Neural progenitor cell (in vitro differentiated cells): ENCODE measurements around the gene PSMB5.

ENCODE experiments used
- EZH2 ChIP-seq: fragments of 200-600 bp; sonication (generic); IDR thresholded peaks from 2 replicates; pipeline ENCODE4 v1.6.1; 2017; ENCODE audit warnings: antibody characterized with exemption, mild to moderate bottlenecking, moderate library complexity
- EZH2phosphoT487 ChIP-seq: fragments of 200-600 bp; sonication (generic); IDR thresholded peaks from 2 replicates; pipeline ENCODE4 v1.6.1; 2017; ENCODE audit warnings: antibody characterized with exemption
- TF ChIP-seq, protein P1 (sequence below): fragments of 200-600 bp; sonication (generic); IDR thresholded peaks from 2 replicates; pipeline ENCODE4 v1.5.1; 2017; ENCODE audit warnings: antibody characterized with exemption, mild to moderate bottlenecking

DNA sequence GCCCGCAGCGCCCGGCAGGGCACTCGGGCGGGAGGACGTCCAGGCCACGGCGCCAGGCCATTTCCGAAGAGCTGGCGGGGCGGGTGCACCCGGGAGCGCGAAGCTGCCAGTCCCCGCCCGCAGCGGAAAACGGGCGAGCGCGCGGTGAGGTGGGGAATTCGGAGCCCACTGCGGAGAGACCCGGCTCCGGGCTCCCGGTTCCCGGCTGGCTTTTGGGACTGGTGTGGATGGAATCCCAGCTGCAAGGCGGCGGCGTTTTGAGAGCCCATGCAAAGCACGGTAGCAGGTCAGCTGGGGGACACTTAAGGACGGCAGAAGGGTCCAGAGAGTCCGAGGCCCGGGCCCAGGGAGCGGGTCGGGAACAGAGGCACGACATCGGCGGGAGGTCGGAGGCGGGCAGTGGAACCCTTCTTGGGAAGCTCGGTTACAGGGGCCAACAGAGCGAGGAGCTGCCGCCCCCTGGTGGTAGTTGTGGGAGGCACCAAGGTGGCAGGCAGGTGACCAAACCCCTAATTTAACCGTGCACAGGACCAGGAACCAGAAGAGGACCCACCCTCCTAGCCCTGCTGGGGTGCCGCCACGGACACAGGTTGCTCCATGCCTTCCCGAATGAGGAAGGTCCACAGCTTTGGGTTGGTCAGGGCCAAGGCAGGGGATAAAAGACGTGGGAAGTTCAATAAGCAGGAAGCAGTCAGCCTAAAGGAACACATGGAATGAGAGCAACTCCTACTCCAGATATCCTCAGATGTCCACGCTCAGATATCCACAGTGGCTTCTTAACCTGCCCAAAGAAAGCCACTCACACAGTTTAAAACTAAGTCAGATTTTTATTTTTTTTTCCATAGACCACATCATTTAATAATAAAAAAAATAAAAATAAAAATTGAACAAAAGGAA is 23.3 kb upstream of the PSMB5 start:
- TF ChIP-seq, protein P1, sequence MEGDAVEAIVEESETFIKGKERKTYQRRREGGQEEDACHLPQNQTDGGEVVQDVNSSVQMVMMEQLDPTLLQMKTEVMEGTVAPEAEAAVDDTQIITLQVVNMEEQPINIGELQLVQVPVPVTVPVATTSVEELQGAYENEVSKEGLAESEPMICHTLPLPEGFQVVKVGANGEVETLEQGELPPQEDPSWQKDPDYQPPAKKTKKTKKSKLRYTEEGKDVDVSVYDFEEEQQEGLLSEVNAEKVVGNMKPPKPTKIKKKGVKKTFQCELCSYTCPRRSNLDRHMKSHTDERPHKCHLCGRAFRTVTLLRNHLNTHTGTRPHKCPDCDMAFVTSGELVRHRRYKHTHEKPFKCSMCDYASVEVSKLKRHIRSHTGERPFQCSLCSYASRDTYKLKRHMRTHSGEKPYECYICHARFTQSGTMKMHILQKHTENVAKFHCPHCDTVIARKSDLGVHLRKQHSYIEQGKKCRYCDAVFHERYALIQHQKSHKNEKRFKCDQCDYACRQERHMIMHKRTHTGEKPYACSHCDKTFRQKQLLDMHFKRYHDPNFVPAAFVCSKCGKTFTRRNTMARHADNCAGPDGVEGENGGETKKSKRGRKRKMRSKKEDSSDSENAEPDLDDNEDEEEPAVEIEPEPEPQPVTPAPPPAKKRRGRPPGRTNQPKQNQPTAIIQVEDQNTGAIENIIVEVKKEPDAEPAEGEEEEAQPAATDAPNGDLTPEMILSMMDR = peak; percentile 87
- no peak for TF ChIP-seq EZH2
- no peak for TF ChIP-seq EZH2phosphoT487
